CD4-positive, alpha-beta T cell treated with Interleukin-15 for 4 hours (primary cell): ENCODE results near the gene WRAP53.

Source experiments
- DNase-seq: peaks from one replicate; pipeline ENCODE4 v3.0.0-alpha.2; 2020; ENCODE audit warnings: low spot score

WRAP53 gene

GRCh38 chr17:7709031-7709430 lies 20.8 kb downstream of the WRAP53 start:
- DNase-seq, result no peak

GRCh38 chr17:7710301-7710700 lies 22.0 kb downstream of the WRAP53 start:
- no peak for DNase-seq

- DNase-seq, result no peak
Measured at GRCh38 chr17:7711051-7711755, 22.9 kb downstream of the WRAP53 start.

- DNase-seq, result no peak
Measured at GRCh38 chr17:7712111-7712771, 24.0 kb downstream of the WRAP53 start.

GRCh38 chr17:7713782-7714181 lies 25.5 kb downstream of the WRAP53 start:
- DNase-seq, result no peak

GRCh38 chr17:7714721-7715594 lies 26.7 kb downstream of the WRAP53 start:
- no peak for DNase-seq

GRCh38 chr17:7715936-7716886 lies 27.9 kb downstream of the WRAP53 start:
- no peak for DNase-seq

- DNase-seq, result peak; percentile 5
Measured at GRCh38 chr17:7716901-7717755, 28.9 kb downstream of the WRAP53 start, which contains the start of gene DNAH2. DNAH2 (plus strand) TSS chr17:7717744; CDS start chr17:7719735, 1,991 bp downstream.

- peak; percentile 7 for DNase-seq
Measured at GRCh38 chr17:7717756-7718350, 29.6 kb downstream of the WRAP53 start.

- DNase-seq, result no peak
Measured at GRCh38 chr17:7719661-7720060, 31.4 kb downstream of the WRAP53 start.

GRCh38 chr17:7720125-7720524 lies 31.8 kb downstream of the WRAP53 start:
- DNase-seq, result no peak

GRCh38 chr17:7721612-7722011 lies 33.3 kb downstream of the WRAP53 start:
- no peak for DNase-seq

GRCh38 chr17:7727886-7728285 lies 39.6 kb downstream of the WRAP53 start:
- no peak for DNase-seq

GRCh38 chr17:7729816-7730215 lies 41.5 kb downstream of the WRAP53 start:
- no peak for DNase-seq

- DNase-seq, result no peak
Measured at GRCh38 chr17:7732981-7733539, 44.8 kb downstream of the WRAP53 start.

GRCh38 chr17:7737601-7738000 lies 49.3 kb downstream of the WRAP53 start:
- DNase-seq, result no peak

- DNase-seq, result no peak
Measured at GRCh38 chr17:7739746-7740145, 51.5 kb downstream of the WRAP53 start.

GRCh38 chr17:7740481-7741001 lies 52.3 kb downstream of the WRAP53 start:
- no peak for DNase-seq

- no peak for DNase-seq
Measured at GRCh38 chr17:7742729-7743128, 54.5 kb downstream of the WRAP53 start.

- no peak for DNase-seq
Measured at GRCh38 chr17:7744416-7744815, 56.1 kb downstream of the WRAP53 start.
